Type B pancreatic cell (in vitro differentiated cells): ENCODE measurements around the gene GC. TPM values are rescaled to one million over a fixed set of nuclear protein-coding genes. Genes with fewer than 3 reads are reported as not detected.
"Not testable (repeated sequence)": the region's sequence is repeated elsewhere in the genome, so short reads cannot be mapped to it uniquely, and the experiment has no call there.

Experiments used
- DNase-seq: peaks from one replicate; pipeline ENCODE4 v3.0.0; 2021; ENCODE audit warnings: mixed read lengths; ENCODE audit not compliant: unreplicated experiment; ENCODE audit errors: extremely low spot score
- H3K27ac Mint-ChIP-seq: 2 replicates; pipeline ENCODE4 v1.8.0; 2021; ENCODE audit warnings: mild to moderate bottlenecking, mixed read lengths
- H3K27me3 Mint-ChIP-seq: 2 replicates; pipeline ENCODE4 v1.8.0; 2021; ENCODE audit warnings: mixed read lengths
- H3K36me3 Mint-ChIP-seq: 2 replicates; pipeline ENCODE4 v1.8.0; 2021; ENCODE audit warnings: mixed read lengths
- H3K4me1 Mint-ChIP-seq: one replicate; pipeline ENCODE4 v1.8.0; 2021; ENCODE audit warnings: mixed read lengths; ENCODE audit not compliant: unreplicated experiment
- H3K4me3 Mint-ChIP-seq: 2 replicates; pipeline ENCODE4 v1.8.0; 2021; ENCODE audit warnings: mild to moderate bottlenecking, mixed read lengths
- H3K9me3 Mint-ChIP-seq: 2 replicates; pipeline ENCODE4 v1.8.0; 2021; ENCODE audit warnings: mixed read lengths
- CTCF ChIP-seq: fragments of 200-600 bp; sonication (generic); conservative IDR thresholded peaks from 2 replicates; pipeline ENCODE4 v1.5.0; 2021; ENCODE audit warnings: antibody characterized with exemption, mild to moderate bottlenecking
- total RNA-seq: library from RNA; stranded (reverse); gene quantifications from 2 replicates; pipeline ENCODE4 v1.2.1, GENCODE V29; 2021; ENCODE audit warnings: low replicate concordance

GC gene
- total RNA-seq, 1 donor from 2014 or later, result 71.9 TPM

- Mint-ChIP-seq H3K27ac (no peak overlapping the region), H3K36me3 (no peaks in the 10 kb centered on the region), H3K4me1 (no peaks in the 10 kb centered on the region), H3K9me3 (no peaks in the 10 kb centered on the region), H3K27me3 (no peaks in the 10 kb centered on the region), H3K4me3 (no peak overlapping the region)
- DNase-seq, result no peak
- no peak for TF ChIP-seq CTCF
Observed at GRCh38 chr4:71752383-71753042, 31.4 kb downstream of the GC start.

GRCh38 chr4:71749008-71749594 is 34.8 kb downstream of the GC start:
- no peak for DNase-seq
- Mint-ChIP-seq H3K4me1 (no peaks in the 10 kb centered on the region), H3K4me3 (no peak overlapping the region), H3K36me3 (no peaks in the 10 kb centered on the region), H3K27ac (no peak overlapping the region), H3K9me3 (no peaks in the 10 kb centered on the region), H3K27me3 (no peaks in the 10 kb centered on the region)
- TF ChIP-seq CTCF, result no peak

GRCh38 chr4:71746379-71746778 is 37.5 kb downstream of the GC start:
- no peak for DNase-seq
- Mint-ChIP-seq H3K9me3 (no peaks in the 10 kb centered on the region), H3K4me1 (no peaks in the 10 kb centered on the region), H3K4me3 (no peak overlapping the region), H3K27me3 (no peaks in the 10 kb centered on the region), H3K27ac (no peak overlapping the region), H3K36me3 (no peaks in the 10 kb centered on the region)
- no peak for TF ChIP-seq CTCF

- not testable (repeated sequence) for H3K27ac Mint-ChIP-seq, H3K4me3 Mint-ChIP-seq, H3K9me3 Mint-ChIP-seq, DNase-seq, H3K4me1 Mint-ChIP-seq, H3K27me3 Mint-ChIP-seq, H3K36me3 Mint-ChIP-seq
Observed at GRCh38 chr4:71738782-71739181, 45.1 kb downstream of the GC start.

GRCh38 chr4:71732706-71733105 is 51.2 kb downstream of the GC start:
- Mint-ChIP-seq H3K9me3 (peaks cover 8% of the 10 kb centered on the region), H3K27me3 (no peaks in the 10 kb centered on the region), H3K4me3 (no peak overlapping the region), H3K36me3 (no peaks in the 10 kb centered on the region), H3K27ac (no peak overlapping the region), H3K4me1 (peaks cover 3% of the 10 kb centered on the region)
- TF ChIP-seq CTCF, result peak; percentile 79
- DNase-seq, result no peak

GRCh38 chr4:71732066-71732465 is 51.8 kb downstream of the GC start:
- H3K27ac Mint-ChIP-seq, result no peak overlapping the region

More at GRCh38 chr4:71732066-71732465, 51.8 kb downstream of the GC start:
- Mint-ChIP-seq H3K4me3 (no peak overlapping the region), H3K27me3 (no peaks in the 10 kb centered on the region), H3K36me3 (no peaks in the 10 kb centered on the region), H3K9me3 (peaks cover 2% of the 10 kb centered on the region), H3K4me1 (peaks cover 3% of the 10 kb centered on the region)
- TF ChIP-seq CTCF, result no peak
- no peak for DNase-seq
